BJ (cell line): ENCODE results near the gene MTR. TPM values are rescaled to one million over a fixed set of nuclear protein-coding genes. Genes with fewer than 3 reads are reported as not detected.

Source experiments
- CTCF ChIA-PET: fragments of 350-600 bp; formaldehyde crosslinking; extraction: SDS; loops from one replicate; lab custom pipeline; 2021; ENCODE audit warnings: antibody characterized with exemption, inconsistent platforms; lab: Yijun Ruan, JAX
- POLR2A ChIA-PET: fragments of 300-600 bp; sonication (Branson Sonifier 250); formaldehyde crosslinking; extraction: SDS; loops from one replicate; lab custom pipeline; 2021; ENCODE audit warnings: antibody characterized with exemption; lab: Charles Lee
- DNase-seq: peaks from one replicate; pipeline ENCODE4 v3.0.0-alpha.2; 2011; ENCODE audit warnings: low read depth
- H3K27me3 ChIP-seq: 2 replicates; pipeline ENCODE4 v1.6.0; 2011; ENCODE audit warnings: low read length; ENCODE audit not compliant: control insufficient read depth, insufficient read depth
- H3K36me3 ChIP-seq: 2 replicates; pipeline ENCODE4 v1.5.1; 2011; ENCODE audit warnings: low read length; ENCODE audit not compliant: control insufficient read depth, insufficient read depth
- H3K4me3 ChIP-seq: 2 replicates; pipeline ENCODE4 v1.5.1; 2011; ENCODE audit warnings: low read depth, mild to moderate bottlenecking, control low read depth, low read length
- polyA plus RNA-seq: library from polyadenylated mRNA; depleted of rRNA; stranded (reverse); fragments of >200 nt; gene quantifications from 2 replicates; pipeline ENCODE4 v1.2.3, GENCODE V29; 2011
- TF ChIP-seq, protein P1 (sequence below): IDR thresholded peaks from 2 replicates; pipeline ENCODE4 v1.5.1; 2011; ENCODE audit warnings: low read depth, mild to moderate bottlenecking, control low read depth, inconsistent platforms, low read length, moderate library complexity; ENCODE audit not compliant: insufficient read depth

Gene MTR
- polyA plus RNA-seq, 1 experiment: 5.3 TPM

DNA sequence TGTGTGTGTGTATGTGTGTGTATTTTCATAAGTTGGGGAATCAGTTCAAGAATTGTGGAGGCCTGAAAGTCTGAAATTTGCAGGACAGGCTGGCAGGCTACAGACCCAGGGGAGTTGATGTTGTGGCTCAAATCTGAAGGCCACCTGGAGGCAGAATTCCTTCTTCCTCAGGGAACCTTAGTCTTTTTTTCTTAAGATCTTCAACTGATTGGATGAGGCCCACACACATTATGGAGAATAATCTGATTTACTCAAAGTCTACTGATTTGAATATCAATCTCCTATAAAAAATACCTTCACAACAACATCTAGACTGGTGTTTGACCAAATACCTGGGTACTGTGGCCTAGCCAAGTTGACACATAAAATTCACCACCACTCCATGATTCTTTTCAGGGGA lies 147.3 kb downstream of the MTR start:
- Histone ChIP-seq H3K36me3 (no peaks in the 10 kb centered on the region), H3K27me3 (no peaks in the 10 kb centered on the region), H3K4me3 (no peak overlapping the region)
- TF ChIP-seq, protein P1, sequence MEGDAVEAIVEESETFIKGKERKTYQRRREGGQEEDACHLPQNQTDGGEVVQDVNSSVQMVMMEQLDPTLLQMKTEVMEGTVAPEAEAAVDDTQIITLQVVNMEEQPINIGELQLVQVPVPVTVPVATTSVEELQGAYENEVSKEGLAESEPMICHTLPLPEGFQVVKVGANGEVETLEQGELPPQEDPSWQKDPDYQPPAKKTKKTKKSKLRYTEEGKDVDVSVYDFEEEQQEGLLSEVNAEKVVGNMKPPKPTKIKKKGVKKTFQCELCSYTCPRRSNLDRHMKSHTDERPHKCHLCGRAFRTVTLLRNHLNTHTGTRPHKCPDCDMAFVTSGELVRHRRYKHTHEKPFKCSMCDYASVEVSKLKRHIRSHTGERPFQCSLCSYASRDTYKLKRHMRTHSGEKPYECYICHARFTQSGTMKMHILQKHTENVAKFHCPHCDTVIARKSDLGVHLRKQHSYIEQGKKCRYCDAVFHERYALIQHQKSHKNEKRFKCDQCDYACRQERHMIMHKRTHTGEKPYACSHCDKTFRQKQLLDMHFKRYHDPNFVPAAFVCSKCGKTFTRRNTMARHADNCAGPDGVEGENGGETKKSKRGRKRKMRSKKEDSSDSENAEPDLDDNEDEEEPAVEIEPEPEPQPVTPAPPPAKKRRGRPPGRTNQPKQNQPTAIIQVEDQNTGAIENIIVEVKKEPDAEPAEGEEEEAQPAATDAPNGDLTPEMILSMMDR: no peak
- ChIA-PET CTCF (no interaction called here), POLR2A (no interaction called here)
- DNase-seq: no peak

DNA sequence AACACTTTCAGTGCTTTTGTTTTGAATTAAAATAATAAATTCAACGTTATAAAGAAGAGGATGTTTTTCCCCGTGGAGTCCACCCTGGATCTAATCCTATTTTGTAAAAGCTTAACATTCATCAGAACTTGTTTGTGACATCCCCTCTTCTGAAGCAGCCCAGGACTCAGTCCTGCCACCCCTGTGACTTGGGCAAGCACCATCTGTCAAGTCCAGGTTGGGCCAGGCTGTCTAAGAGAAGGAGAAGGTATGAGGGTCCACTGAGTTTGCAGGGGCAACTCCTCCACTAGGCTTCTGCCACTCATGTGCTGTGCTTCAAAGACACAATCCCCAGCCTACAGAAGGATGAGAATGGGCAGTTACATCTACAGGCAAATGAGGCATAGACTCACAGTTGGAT lies 149.5 kb downstream of the MTR start:
- Histone ChIP-seq H3K4me3 (no peak overlapping the region), H3K36me3 (no peaks in the 10 kb centered on the region), H3K27me3 (no peaks in the 10 kb centered on the region)
- POLR2A ChIA-PET: no interaction called here
- CTCF ChIA-PET: no interaction called here
- no peak for DNase-seq
- TF ChIP-seq, protein P1: no peak

DNA sequence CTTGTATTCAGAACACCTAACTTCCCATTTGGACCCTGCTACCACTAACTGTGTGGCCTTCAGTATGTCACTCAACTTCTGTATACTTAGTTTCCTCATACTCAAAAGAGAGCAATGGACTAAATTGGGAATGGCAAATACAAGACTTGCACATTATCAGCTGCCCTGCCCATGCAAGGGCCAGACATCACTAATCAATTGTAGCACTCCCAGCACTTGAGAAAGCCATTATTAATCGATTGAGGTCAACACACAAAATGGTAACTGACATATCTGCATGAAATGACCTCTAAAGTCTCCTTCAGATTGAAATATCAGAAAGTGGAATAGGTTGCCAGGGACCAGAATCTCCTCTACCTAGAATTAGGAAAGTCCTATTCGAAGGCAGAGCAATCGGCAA lies 149.9 kb downstream of the MTR start:
- TF ChIP-seq, protein P1: no peak
- no peak overlapping the region for H3K4me3 ChIP-seq
- ChIA-PET POLR2A (no interaction called here), CTCF (no interaction called here)
- H3K36me3 ChIP-seq: no peaks in the 10 kb centered on the region
- no peak for DNase-seq
- no peaks in the 10 kb centered on the region for H3K27me3 ChIP-seq

DNA sequence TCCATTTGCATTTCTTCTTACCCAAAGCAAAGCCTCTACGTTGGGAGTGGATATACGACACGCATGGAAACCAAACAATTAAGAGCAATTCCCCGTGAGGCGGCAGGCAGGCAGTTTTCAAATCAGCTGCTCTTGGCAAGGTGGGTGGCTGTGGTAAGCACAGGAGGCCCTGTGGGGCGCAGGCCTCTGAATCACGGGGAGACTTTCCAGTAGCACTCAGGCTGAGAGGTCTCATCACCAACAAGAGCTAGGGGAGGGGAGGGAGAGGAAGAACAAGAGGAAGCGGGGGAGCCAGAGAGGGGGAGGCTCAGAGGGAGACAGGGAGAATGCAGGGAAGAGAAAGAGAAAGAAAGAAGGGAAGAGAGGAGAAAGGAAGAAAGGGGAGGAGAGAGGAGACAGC lies 152.7 kb downstream of the MTR start:
- H3K27me3 ChIP-seq: no peaks in the 10 kb centered on the region
- POLR2A ChIA-PET: no interaction called here
- CTCF ChIA-PET: no interaction called here
- TF ChIP-seq, protein P1: no peak
- no peaks in the 10 kb centered on the region for H3K36me3 ChIP-seq
- DNase-seq: no peak
- H3K4me3 ChIP-seq: no peak overlapping the region

DNA sequence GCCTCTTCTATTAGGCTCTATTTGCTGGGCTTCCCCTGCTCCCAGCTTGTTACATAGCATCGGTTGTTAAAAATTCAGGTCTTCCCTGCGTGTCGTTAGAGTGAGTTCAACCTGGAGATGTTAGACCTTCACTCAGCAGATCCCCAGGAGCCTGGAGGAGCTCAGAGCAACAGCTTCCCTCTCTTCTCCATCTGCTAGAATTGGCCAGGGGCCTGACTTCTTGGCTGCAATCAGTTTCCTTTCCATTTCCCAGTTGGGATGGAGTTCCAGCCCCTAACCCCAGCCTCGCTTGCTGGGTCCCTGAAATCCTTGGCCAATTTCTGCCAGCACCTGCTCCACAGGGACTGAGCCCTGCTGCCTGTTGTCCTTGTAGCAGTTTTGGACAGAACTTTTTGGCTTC lies 153.3 kb downstream of the MTR start:
- Histone ChIP-seq H3K27me3 (no peaks in the 10 kb centered on the region), H3K4me3 (no peak overlapping the region), H3K36me3 (no peaks in the 10 kb centered on the region)
- DNase-seq: no peak
- POLR2A ChIA-PET: no interaction called here
- TF ChIP-seq, protein P1: no peak
- CTCF ChIA-PET: no interaction called here
